HFF-Myc (cell line): ENCODE measurements around the gene CPNE7.

Experiments
- DNase-seq: peaks from one replicate; pipeline ENCODE4 v3.0.0-alpha.2; 2011; ENCODE audit warnings: low read depth; ENCODE audit errors: extremely low read depth
- H3K4me3 ChIP-seq: replicated peaks from 2 replicates; pipeline ENCODE4 v1.5.1; 2011; ENCODE audit warnings: low read depth, mild to moderate bottlenecking, control low read depth, low read length
- TF ChIP-seq, protein P1 (sequence below): IDR thresholded peaks from 2 replicates; pipeline ENCODE4 v1.5.1; 2012; ENCODE audit warnings: mild to moderate bottlenecking, low read depth, low read length, control low read depth; ENCODE audit errors: missing control alignments

CPNE7 gene

DNA sequence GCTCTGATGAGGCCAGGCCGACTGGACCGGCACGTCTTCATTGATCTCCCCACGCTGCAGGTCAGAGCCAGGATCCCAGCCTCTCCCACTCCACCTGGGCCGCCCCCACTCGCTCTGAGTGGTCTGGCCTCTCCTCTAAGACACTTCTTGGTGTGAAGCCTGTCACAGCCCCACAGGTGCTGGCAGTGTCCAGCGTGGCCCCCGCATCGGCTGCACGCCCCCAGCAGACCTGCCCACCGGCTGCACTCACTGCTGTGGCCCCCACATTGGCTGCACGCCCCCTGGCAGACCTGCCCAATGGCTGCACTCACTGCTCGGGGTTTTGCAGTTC, 30.9 kb upstream of the CPNE7 start:
- no peak for DNase-seq
- no peak overlapping the region for H3K4me3 ChIP-seq
- TF ChIP-seq, protein P1, sequence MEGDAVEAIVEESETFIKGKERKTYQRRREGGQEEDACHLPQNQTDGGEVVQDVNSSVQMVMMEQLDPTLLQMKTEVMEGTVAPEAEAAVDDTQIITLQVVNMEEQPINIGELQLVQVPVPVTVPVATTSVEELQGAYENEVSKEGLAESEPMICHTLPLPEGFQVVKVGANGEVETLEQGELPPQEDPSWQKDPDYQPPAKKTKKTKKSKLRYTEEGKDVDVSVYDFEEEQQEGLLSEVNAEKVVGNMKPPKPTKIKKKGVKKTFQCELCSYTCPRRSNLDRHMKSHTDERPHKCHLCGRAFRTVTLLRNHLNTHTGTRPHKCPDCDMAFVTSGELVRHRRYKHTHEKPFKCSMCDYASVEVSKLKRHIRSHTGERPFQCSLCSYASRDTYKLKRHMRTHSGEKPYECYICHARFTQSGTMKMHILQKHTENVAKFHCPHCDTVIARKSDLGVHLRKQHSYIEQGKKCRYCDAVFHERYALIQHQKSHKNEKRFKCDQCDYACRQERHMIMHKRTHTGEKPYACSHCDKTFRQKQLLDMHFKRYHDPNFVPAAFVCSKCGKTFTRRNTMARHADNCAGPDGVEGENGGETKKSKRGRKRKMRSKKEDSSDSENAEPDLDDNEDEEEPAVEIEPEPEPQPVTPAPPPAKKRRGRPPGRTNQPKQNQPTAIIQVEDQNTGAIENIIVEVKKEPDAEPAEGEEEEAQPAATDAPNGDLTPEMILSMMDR, result no peak

DNA sequence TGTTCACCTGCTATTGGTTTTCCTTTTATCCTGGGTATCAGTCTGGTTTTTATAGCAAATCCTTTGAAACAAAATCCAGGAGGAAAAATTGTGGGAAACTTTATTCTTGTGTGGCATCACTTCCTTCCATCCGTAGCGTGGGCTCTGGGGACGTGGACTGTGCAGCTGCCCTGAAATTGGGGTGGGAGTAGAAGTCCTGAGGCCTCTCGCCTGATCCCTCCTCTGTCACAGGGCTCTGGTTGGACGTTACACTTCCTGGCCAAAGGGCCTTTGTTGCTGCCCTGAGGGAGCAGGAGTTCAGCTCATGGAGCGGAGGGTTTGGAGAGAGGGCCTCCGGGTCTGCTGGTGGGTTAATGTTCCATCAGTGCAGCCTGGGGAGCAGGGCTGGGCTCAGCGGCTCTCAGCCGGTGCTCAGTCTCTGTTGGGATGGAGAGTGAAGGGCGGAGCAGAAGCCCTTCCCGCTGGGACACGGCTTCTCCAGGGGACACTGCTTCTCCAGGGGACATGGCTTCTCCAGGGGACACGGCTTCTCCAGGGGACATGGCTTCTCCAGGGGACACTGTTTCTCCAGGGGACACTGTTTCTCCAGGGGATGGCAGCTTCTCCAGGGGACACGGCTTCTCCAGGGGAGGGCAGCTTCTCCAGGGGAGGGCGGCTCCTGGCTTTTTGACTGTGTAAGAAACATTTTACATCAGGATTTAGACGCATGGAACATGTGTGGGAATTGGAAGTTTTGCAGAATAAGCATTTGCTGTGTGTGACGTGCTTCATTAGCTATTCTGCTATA, 30.3 kb upstream of the CPNE7 start:
- no peak for DNase-seq
- no peak overlapping the region for H3K4me3 ChIP-seq
- TF ChIP-seq, protein P1, result no peak

DNA sequence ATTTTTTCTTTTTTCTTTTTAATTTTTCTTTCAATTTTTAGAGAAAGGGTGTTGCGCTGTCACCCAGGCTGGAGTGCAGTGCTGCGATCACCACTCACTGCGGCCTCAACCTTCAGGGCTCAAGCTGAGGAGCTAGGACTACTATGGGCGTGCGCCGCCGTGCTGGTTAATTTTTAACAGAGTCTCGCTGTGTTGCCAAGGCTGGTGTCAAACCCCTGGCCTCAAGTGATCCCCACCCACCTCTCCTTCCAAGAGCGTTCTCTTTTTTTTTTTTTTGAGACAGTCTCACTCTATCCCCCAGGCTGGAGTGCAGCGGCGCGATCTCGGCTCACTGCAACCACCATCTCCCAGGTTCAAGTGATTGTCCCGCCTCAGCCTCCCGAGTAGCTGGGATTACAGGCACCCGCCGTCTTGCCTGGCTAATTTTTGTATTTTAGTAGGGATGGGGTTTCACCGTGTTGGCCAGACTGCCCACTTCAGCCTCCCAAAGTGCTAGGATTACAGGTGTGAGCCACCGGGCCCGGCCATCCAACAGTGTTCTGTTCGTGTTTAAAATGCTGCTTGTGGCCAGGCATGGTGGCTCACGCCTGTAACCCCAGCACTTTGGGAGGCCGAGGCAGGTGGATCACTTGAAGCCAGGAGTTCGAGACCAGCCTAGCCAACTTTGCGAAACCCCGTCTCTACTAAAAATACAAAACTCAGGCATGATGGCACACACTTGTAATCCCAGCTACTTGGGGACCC, 29.6 kb upstream of the CPNE7 start:
- TF ChIP-seq, protein P1, result no peak
- H3K4me3 ChIP-seq, result no peak overlapping the region
- DNase-seq, result no peak

DNA sequence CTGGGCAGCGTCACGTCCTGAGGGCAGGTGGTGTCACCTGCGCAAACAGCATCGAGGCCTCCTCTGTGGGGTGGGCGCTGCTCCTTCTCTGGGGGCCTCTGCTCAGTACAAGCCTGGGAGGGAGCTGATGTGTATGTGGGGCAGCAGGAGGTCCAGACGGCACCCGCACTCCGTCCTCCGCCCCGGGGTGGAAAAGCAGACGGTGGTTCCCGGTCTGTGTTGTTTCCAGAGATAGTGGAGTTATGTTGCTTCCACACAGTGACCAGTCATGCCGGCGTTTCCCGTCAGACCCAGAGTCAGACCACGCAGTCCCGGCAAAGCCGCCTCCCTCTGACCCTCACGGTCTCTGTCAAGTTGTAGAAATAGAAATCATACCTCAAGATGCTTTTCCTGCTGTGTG, 28.8 kb upstream of the CPNE7 start:
- TF ChIP-seq, protein P1, result no peak
- no peak overlapping the region for H3K4me3 ChIP-seq
- DNase-seq, result no peak

DNA sequence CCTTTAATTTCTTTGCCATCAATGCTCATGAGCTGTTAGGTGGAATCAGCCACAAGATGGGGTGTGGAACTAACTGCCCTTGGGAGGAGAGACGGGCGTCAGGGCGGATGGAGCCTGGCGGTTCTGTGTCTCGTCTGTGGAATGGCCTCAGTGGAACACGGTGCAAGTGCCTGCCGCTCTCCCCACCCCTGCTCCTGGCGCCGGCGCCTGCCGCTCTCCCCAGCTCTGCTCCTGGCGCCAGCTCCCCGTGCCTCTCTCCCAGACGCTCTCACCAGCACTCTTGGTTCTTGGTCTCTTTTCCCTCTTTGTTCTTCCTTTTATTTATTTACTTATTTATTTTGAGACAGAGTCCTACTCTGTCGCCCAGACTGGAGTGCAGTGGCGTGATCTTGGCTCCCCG, 28.3 kb upstream of the CPNE7 start:
- no peak overlapping the region for H3K4me3 ChIP-seq
- DNase-seq, result no peak
- TF ChIP-seq, protein P1, result no peak

DNA sequence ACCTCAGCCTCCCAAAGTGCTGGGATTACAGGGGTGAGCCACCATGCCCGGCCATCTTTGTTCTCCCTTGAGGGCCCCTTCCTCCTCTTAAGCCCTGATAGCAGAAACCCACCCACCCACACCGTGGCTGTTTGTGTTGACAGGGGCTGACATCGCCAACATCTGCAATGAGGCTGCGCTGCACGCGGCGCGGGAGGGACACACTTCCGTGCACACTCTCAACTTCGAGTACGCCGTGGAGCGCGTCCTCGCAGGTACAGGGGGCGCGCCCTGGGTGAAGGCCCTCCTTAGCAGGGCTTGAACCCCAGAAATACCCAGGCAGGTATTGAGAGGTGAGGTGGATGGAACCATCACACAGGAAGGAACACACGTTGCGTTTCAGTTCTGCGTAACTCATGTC, 27.7 kb upstream of the CPNE7 start:
- DNase-seq, result no peak
- TF ChIP-seq, protein P1, result no peak
- no peak overlapping the region for H3K4me3 ChIP-seq
